HG03521 (cell line): ENCODE results near the gene RAPGEF3.
A peak's percentile ranks its signal among the peaks of the same experiment; 100 is the strongest.

Source experiments
- ATAC-seq: cut with Tn5 transposase; IDR thresholded peaks from one replicate; pipeline ENCODE4 v1.9.1; 2021; ENCODE audit warnings: mild to moderate bottlenecking, moderate library complexity; ENCODE audit not compliant: unreplicated experiment

RAPGEF3 gene

DNA sequence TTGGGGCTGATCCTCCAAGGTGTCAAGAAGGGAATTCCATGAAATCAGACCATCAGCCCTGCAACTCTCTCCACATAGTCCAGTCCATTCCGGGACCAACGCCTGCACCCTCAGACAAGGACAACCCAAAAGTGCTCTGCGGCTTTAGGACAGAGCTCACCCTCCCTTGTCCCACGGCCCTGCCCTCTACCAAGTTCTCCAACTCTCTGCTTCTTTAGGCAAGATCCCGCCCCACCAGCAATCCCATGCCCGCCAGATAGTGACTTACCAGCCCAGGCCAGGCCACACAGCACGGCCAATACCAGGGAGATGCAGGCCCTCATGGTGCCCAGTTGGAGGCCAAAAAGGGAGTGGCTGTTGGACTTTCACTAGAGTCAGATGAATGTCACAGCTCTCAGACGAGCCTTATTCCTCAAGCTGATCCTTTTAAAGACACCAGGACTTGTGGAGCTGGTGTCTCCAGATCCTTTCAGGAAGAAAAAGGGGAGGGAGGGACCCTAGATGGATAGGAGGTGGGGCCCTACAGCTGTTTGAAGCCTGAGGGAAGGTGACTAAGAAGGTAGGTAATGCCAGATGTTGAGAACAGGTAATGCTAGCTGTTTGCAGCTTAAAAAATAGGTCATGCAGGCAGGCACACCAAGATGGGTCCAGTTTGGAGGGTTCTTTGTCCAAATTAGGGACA, 33.4 kb downstream of the RAPGEF3 start, which contains the start of gene ENDOU:
ENDOU (minus strand) TSS at position 400 of the 682 bp plus-strand sequence; CDS start at position 323, 77 bp downstream.
- ATAC-seq, result no peak

DNA sequence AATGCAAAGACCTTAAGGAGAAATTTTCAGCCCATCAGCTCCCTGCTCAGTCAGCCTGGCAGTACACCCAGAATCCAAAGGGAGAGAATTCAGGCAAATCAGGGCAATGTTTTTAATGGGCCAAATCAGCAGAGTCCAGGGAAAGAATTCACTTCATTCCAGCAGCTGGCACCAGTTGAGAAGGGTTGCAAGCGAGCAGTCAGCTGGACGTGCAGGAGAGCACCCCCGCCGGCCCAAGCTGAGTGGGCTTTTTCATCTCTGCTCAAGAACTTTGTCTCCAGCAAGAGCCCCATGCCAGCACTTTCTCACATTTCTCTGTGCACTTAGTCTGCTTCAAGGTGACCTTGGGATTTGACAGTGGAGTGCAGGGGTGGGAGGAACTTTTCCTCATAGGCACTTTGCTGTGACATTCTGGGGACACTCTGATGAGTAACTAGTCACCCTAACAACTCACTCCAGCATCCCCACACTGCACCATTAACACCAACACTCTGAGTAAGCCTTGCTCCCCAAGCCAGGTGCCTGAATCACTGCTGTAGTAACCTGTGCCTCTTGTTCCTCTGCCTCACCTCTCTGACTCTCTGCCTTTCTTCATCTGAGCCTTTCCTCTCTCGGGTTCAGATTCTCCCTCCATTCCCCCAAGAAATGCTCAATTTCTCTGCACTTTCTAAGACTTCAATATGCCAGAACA, 35.6 kb downstream of the RAPGEF3 start:
- ATAC-seq, result no peak

DNA sequence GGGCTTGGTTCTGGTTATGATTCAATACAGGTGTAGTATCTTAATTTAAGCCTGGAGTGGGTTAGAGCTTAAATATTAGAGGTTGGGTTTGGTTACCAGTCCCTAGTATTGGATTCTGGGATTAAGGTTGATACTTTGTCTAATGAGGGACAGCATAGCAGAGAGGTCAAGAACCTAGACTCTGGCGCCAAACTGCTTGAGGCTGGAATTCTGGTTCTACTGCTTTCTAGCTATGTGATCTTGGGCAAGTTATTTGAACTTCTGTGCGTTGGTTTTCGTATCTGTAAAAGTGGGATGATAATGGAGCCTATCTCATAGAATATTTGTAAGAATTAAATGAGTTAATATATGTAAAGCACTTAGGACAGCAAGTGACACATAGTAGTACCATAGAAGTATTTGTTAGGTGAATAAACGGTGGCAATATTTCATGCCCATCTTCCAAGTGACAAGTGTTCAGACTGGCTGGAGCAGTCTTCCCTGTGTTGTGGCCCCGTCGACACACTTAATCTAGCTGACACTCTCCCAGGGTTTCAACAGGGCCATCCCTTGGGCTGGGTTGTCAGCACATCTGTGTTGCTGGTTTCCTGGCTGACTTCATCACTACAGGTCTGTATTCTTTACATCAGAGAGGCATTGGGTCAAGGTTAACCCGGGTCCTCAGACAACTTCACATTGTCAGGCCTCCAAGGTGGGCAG, 36.4 kb downstream of the RAPGEF3 start:
- no peak for ATAC-seq

DNA sequence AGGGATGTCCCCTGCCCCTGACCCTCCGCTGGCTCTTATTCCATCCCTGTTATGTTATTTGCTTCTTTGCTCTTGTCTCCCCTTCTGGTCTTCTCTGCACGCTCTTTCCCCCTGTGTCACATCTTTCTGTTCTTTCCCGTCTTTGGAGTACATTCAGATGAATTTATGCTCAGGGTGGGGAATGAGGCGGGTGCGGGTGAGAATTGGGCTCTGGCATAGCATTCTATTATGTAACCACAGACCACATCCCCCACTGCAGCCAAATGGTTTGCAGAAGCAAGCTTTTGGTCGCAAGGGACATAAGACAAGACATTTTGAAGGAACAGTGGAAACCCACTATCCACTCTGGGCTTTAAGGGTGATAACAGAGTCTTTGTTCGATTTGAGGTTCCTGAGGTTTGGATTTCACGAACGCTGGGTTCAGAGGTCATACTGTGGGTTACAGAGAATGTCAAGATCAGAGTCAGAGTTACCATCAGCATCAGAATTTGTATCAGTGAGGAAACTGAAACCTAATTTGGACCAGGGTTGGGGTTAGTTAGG, 37.2 kb downstream of the RAPGEF3 start:
- ATAC-seq, result no peak

DNA sequence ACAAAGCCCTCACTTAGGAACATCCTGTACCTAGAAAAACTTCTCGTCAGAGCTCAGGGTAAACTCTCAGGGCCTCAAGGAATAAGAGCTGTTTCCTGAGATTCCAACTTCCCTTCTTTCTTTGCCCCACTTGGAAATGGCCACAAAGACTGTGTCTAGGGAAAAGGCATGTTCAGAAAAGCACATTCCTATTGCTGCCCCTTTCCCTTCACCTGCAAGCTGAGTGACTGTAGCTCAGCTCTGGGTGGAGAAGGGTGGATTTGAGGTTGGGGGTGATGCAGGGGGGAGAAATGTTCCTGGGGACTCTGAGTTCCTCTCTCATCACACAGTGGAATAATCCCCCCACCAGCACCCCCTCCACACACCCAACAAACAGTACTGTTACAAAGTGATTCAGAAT, 40.1 kb downstream of the RAPGEF3 start:
- ATAC-seq, result no peak

DNA sequence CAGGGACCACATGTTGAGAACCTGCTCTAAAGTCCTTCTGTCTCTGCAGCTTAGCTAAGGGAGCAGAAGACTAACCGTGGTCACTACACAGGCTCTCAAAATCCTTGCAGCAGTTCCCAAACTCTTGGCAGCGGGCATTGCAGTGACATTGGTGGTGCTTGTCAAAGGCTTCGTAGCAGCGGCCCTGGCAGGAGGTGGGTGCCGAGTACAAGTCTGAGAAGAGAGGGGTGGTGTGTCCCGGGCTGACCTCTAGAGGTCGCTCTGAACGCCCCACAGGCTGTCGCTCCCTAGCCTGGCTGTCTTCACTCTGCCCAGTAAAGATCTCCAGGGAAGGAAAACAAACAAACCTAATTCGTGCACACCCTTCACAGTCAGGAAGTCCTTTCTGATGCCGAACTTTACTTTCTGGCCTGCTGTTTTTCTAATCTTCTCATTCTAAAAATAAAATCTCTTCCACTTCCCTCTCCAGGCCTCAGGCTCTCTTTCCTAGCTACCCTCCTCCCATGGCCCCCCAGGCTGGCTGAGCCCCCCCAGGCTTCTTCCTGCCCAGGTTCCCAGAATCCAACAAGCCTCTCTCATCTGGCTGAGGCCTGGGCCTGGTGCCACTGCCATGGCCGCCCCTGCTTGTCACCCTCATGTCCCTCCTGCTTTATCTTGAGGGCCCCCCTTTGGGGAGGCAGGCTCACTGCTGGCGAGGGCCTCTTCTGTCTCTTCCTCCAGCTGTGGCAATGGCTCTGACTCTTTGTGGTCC, 41.1 kb downstream of the RAPGEF3 start:
- peak; percentile 57 for ATAC-seq

DNA sequence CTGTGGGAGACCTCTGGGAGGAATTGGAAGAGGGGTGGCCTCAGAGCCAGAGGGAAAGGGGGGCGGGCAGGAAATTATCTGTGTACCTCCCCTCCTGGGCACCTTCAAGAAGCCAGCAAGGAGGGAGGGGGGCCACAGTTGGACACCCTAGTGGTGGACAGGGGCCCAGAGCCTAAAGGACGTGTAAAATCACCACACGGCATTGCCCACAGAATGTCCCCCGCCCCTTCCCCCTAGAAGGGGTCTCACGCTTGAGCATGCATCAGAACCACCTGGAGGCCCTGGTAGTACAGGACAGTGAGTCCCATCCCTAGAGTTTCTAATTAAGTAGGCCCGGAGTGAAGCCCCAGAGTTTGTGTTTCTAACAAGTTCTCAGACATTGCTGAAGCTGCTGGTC, 41.6 kb downstream of the RAPGEF3 start:
- ATAC-seq, result no peak

DNA sequence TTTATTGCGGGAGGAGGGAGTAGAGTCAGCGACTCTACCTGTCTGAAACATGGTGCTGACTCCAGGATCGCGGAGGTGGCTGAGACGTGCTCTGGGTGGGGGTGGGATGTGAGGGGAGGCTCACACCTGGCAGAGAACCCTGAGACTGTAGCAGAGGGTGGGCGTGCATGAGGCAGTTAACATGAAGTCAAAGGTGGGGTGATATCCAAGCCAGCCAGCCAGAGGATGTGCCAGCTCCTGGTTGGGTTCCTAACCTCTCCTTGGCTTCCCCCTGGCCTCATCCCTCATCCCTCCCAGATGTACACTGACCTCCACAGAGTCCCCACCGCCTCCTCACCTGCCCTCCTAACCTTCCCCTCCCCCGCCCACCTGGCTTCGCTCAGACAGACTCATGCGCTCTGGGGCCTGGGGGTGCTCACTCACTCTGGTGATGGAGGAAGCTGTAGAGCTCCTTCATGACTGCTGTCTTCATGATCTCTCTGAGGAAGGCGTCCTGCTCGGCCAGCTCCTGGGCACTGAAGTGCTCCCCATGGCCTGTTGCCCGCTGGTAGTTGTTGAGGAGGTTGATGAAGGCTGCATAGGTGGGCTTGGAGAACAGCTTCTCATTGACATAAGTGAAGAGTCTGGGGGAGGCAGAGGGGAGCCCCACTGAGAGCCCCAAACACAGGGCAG, 42.7 kb downstream of the RAPGEF3 start:
- no peak for ATAC-seq

DNA sequence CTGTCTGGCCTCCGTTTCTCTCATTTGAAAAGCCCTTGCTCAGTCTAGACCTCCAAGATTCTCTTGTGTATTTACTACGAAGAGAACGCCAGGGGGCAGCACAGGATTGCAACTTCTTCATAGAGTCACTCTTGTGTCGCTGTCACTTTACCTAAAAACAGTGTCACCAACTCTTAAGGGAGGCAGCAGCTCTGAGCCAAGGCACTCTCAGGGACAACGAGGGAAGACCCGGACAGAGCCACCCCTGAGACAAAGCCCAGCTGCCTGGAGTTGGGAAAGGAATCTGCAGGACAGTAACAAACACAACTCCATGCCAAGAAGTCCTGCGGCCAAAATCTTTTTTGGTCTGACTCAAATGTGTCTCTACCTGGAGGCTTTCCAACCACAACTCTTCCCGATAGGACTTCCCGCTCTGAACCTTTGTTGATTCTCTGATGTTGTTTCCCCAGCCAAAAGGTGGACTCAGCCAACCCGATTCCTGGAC, 43.2 kb downstream of the RAPGEF3 start:
- peak; percentile 60 for ATAC-seq

DNA sequence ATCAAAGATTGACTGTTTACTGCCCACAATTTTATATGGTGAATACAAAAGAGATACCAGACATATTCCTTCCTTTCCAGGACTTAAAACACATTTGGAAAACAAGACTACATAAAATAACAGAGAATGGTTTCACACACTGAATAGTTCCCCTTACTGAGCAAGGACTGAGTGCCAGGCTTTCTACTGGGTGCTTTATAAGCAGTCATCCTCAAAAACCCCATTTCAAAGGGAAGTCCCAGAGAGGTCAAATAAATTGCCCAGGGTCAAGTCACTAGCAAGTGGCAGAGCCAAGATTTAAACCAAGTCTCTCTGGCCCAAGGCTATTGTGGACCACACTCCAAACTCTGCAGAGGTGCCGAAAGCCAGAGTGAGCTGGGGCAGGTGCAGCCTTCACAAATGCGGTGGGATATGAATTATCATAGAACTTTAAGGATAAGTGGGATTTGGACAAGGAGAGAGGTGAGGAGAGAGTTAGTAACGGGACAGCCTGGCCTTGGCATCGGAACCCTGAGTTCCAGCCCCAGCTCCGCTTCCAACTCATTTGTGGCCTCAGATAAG, 43.8 kb downstream of the RAPGEF3 start:
- no peak for ATAC-seq

DNA sequence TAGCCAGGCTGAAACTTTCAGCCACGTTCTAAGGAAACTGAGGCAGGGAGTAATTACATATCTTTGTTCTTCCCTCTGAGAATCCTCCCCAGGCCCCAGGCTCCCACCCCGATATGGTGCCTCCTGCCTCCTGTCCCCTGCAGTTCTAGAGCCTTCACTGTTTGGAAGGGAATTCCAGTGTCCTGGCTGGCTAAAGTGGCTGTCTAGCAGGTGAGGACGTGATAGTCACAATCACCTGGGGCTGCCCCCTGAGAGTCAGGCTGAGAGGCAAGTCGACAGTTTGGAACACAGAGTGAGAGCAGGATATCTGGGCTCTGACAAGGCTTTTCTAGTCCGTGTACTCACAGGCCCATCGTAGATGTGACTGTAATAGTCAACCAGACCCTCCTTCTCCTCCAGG, 46.5 kb downstream of the RAPGEF3 start:
- no peak for ATAC-seq

DNA sequence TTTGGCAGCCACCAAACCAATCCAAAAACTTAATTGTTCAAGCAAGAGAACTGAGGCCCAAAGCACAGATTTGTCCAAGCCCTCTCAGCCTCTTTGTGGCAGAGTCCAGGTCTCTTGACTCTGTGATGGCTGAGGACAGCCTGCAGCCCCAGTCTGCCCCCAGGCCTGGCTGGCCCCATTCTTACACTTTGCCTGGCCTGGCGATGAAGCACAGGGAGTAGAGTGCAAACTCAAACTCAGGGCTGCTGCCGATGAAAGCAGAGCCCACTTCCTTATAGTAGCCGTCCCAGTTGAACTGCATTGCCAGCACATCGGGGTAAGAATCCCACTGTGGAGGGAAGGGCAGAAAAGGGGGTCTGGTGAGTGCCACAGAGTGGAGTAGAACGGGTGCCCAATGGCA, 47.2 kb downstream of the RAPGEF3 start:
- no peak for ATAC-seq

DNA sequence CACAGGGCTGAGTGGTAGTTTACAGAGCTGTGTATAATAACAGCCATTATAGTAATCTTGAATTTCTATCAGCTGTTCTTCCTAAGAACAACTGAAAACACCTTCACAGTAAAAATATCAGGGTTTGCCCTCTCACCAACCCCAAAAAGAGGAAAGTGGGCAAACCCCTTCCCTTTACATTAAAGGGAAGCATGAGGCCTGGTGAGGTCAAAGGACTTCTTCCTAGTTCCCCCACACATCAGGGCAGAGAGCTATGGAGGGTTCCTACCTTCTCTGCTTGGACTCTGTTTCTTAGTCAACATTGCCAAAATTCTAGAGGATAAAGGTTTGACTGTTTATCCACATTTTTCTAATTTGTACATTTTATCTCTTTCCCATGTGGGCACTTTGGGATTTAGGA, 48.4 kb downstream of the RAPGEF3 start:
- ATAC-seq, result no peak

DNA sequence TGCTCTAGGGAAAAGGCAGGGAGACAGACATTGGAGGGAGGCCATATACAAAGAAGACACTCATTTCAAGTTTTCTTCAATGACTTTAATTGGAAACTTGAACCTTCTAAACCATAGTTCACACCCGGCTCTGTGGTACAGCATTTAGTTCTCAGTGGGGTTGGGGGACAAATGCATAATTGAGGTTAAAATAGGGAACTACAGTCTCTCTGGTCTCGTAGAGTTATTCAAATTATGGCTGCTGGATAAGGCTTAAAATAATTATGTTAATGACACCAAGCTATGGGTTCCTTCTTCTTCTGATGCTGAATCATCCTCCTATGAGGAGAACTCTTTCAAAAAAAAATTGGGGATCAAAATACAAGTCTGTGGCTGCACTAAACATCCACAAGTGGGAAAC, 49.0 kb downstream of the RAPGEF3 start:
- no peak for ATAC-seq

DNA sequence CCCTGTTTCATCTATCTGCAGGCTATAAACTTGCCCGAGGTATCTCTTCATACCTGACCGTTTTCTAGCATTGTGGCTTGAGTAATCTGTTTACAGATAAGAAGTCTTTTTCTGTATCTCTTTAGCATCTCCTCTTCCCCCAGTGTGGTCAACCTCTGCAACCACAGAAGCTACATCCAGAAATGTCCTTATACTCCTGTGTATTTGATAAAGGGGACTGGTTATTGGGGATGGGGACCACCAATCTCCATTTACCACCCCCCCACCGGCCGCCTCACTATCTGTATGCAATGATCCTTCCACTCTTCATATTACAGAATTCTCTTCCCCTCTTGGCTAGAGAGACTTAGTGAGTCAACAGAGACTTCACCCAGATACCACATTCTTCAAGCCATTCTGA, 49.4 kb downstream of the RAPGEF3 start:
- no peak for ATAC-seq

DNA sequence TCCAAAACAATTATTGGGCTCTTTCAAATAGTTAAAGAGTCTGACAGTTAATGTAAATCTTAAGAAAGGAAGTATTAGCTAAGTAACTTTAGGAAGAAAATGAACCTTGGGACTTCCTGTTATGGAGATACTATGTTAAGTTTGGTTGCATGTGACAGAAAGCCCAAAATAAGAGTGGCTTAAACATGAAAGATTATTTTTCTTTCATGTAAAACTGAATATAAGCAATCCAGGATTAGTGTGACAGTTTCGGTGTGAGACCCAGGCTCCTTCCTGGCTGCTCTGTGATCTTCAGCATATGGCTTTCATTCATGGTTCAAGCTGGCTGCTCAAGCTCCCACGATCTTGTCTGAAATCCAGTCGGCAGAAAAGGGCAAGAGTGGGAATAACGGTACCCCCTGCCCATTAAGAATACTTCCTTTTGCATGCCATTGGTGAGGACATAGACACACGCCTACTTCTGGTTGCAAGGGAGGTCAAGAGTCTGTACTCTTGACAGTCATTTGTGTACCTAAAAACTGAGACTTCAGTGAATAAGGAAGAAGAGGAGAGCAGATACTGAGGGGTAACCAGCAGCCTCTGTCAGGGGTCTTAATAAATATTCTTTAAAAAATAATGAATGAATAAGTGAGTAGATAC, 50.7 kb downstream of the RAPGEF3 start:
- no peak for ATAC-seq

DNA sequence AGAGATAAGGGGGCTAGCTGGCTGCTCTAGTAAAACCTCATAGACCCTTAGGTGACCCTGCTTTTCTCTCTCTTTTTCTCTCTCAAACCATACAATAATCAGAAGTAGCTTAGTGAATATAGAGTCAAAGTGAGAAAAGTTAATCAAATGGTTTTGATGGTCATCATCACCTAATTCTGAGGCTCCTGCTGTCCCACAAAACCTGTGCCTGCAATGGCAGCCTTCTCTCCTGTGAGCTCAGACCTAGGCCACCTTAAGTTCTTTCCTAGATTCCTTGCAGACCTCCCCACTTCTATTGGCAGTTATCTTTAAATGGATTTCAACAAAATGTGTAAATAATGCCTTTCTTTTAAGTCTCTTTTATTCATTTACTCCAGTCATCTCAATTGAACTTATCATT, 51.3 kb downstream of the RAPGEF3 start:
- ATAC-seq, result no peak

DNA sequence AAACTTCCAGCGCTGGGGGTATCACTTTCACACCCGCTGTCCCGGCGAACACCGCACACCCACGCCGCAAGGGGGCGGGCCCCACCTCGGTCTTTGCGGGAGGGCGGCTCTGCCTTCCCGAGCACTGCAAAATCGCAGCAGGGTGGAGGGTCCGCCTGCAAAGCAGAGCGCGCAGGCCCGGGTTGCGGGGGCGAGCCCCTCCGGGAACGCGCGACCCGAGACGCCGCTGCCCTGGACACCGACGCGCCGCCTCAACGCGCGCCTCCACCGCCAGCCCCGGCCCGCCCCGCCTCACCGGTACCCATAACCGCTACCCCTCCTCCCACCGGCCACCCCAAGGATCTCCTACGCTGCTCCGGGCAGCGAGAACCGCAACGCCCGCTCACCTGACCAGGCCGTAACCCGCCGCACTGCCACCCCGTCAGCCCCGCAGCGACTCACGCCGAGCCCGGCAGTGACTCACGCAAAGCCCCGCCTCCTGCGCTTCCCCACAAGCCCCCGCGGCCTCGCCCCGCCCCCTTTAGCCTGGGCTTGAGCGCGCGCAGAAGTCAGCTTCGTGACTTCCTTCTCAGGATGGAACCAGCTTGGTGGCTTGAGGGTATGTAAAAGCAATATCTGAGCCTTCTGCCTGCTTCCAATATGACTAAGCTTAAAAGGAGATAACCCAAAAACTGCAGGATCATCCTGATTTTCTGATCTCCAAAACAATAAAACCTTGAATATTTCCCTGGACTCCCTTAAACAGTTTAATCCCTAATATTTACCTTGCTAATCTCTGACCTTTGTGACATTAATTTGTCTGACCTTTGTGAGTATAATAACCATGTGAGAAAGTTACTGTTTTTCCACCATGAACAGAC, 52.9 kb downstream of the RAPGEF3 start, which contains the start of gene RPAP3:
RPAP3 (minus strand) TSS at position 465 of the 860 bp plus-strand sequence. CDS start 3,190 bp downstream, outside the sequence.
- peak; percentile 85 for ATAC-seq

DNA sequence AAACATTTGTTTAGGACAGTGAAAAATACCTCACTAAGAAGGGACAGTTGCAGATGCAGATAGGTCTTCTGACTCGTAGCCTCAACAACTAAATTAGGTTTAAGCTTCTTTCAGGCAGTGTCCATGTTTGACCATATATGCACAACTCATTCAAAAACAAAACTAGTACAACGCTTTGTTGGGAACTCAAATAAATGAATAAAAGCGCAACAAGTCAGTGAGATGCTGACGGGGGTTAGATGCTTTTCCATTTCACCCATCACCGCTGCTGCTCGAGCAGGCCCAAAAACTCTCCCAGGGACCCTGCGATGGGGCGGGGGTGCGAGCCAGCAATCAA, 53.5 kb downstream of the RAPGEF3 start:
- ATAC-seq, result no peak
